Spleen (tissue), 11 donors: Measurements from ENCODE around the gene CFAP45. TPM values are rescaled to one million over a fixed set of nuclear protein-coding genes. Genes with fewer than 3 reads are reported as not detected.
A peak's percentile ranks its signal among the peaks of the same experiment; 100 is the strongest.

Source experiments
- DNase-seq: peaks from one replicate; pipeline ENCODE4 v3.0.0-alpha.2; 2020
- H3K27ac ChIP-seq, 8 donors: fragments of 200-600 bp; sonication (generic) in 7 of 8; 1 replicate in 4 of 8; 2 replicates in 4 of 8; pipeline versions ENCODE4 v1.5.0 to v1.8.0; 2016 to 2021; ENCODE audit warnings: inconsistent platforms in 4 of 8, mild to moderate bottlenecking in 4 of 8, moderate library complexity in 1 of 8
- H3K27me3 ChIP-seq, 7 donors: fragments of 200-600 bp; sonication (generic) in 6 of 7; replicated peaks in 1 of 7; 1 replicate in 4 of 7; 2 replicates in 3 of 7; pipeline versions ENCODE4 v1.5.0 to v1.8.0; 2016 to 2021; ENCODE audit warnings: inconsistent platforms in 3 of 7, mild to moderate bottlenecking in 1 of 7
- H3K36me3 ChIP-seq, 6 donors: fragments of 200-600 bp; sonication (generic) in 5 of 6; 1 replicate in 4 of 6; 2 replicates in 2 of 6; pipeline versions ENCODE4 v1.5.0 to v1.8.0; 2016 to 2021; ENCODE audit warnings: inconsistent platforms in 2 of 6
- H3K4me1 ChIP-seq, 6 donors: fragments of 200-600 bp; sonication (generic) in 5 of 6; 1 replicate in 3 of 6; 2 replicates in 3 of 6; pipeline versions ENCODE4 v1.5.0 to v1.8.0; 2016 to 2021; ENCODE audit warnings: inconsistent platforms in 3 of 6
- H3K4me3 ChIP-seq, 8 donors: fragments of 200-600 bp; sonication (generic) in 7 of 8; 1 replicate in 4 of 8; 2 replicates in 4 of 8; pipeline versions ENCODE4 v1.5.0 to v1.8.0; 2016 to 2021; ENCODE audit warnings: inconsistent platforms in 4 of 8, mild to moderate bottlenecking in 4 of 8, moderate library complexity in 2 of 8
- H3K9me3 ChIP-seq, 8 donors: fragments of 200-600 bp; sonication (generic) in 7 of 8; 1 replicate in 4 of 8; 2 replicates in 4 of 8; pipeline versions ENCODE4 v1.5.0 to v1.8.0; 2016 to 2021; ENCODE audit warnings: inconsistent platforms in 4 of 8
- CTCF ChIP-seq, 11 experiments: fragments of 200-600 bp in 7 of 11; fragments of 450-650 bp in 4 of 11; sonication (generic) in 4 of 11; IDR thresholded peaks in 8 of 11; conservative IDR thresholded peaks in 3 of 11; 1 replicate in 7 of 11; 2 replicates in 4 of 11; pipeline versions ENCODE4 v1.4.0 to v1.8.0; 2016 to 2021; ENCODE audit warnings: antibody characterized with exemption in 11 of 11, inconsistent platforms in 4 of 11, mild to moderate bottlenecking in 1 of 11
- POLR2A ChIP-seq, 3 donors: fragments of 450-650 bp; IDR thresholded peaks; one replicate each; pipeline ENCODE4 v1.5.1; 2017; ENCODE audit warnings: antibody characterized with exemption in 3 of 3, mild to moderate bottlenecking in 1 of 3
- POLR2AphosphoS5 ChIP-seq, 3 donors: sonication (generic); formaldehyde crosslinking; IDR thresholded peaks; one replicate each; pipeline ENCODE4 v1.5.1; 2017; ENCODE audit warnings: antibody characterized with exemption in 3 of 3
- WGBS, 5 donors: extraction: QIAGEN DNeasy Blood & Tissue Kit in 3 of 5; methylation state at CpG; one replicate each; pipeline versions ENCODE4 v1.1.5 to v1.1.7; 2013 to 2018; 5-methylcytosine and 5-hydroxymethylcytosine counted together
- intact Hi-C: fragments of 100-400 bp; cut with DNase I; formaldehyde crosslinking; loops from one replicate; pipeline ENCODE4 v1.15.0; 2023; ENCODE audit warnings: low total_unique reads
- microRNA-seq, 3 donors: library from miRNA; unstranded; fragments of <30 nt; microRNA quantifications; one replicate each; pipeline versions ENCODE4 to v1.1.0, GENCODE V29; 2019 to 2020
- polyA plus RNA-seq, 3 donors: library from polyadenylated mRNA; stranded (reverse); fragments of 200-250 nt; gene quantifications; one replicate each; pipeline ENCODE4 v1.2.1, GENCODE V29; 2013
- small RNA-seq, 4 donors: library from RNA; depleted of rRNA; stranded (forward); fragments of <200 nt; gene quantifications; one replicate each; pipeline ENCODE3, GENCODE V24; 2016
- total RNA-seq, 7 donors: library from RNA; depleted of rRNA in 3 of 7; stranded (reverse); fragments of >200 nt in 3 of 7; fragmentation: NEBNext Ultra II Directional in 4 of 7; extraction: Animal tissue kit (Norgen Biotek cat#: 25700) in 4 of 7; gene quantifications; one replicate each; pipeline versions ENCODE4 v1.1.0 to v1.2.1, GENCODE V29; 2016 to 2021
- donor health status: healthy with polysubstance abuse.
- donor health status: DM: no; HTN: no; CAD: no; lungs with moderate emphysema.
- donor health status: DM: no; HTN: no; CAD: no.
- donor health status: Bipolar disorder and iron deficiency.
- donor health status: healthy.
- donor health status: DM: no; HTN: no; CAD: no.
- donor health status: DM: yes; HTN: yes; CAD: no.

CFAP45 gene
- total and polyA plus RNA-seq, 10 donors = 0.58 to 3.0 (median 1.9) TPM

- no peaks in the 10 kb centered on the region for H3K27me3 ChIP-seq
- peak overlapping the region in 5 of 8 donors; percentile 61 to 78 (median 72) for H3K27ac ChIP-seq
- no peaks in the 10 kb centered on the region for H3K9me3 ChIP-seq
- H3K4me1 ChIP-seq = peaks cover 15 to 74% (median 55%) of the 10 kb centered on the region in 6 donors
- peak overlapping the region in 2 of 8 donors; percentile 0 to 56 for H3K4me3 ChIP-seq
- no peak for TF ChIP-seq POLR2A (IDR thresholded peaks at IDR 0.05)
- TF ChIP-seq CTCF (IDR thresholded peaks at IDR 0.05 in 8 of 11, conservative IDR thresholded peaks at IDR 0.05 in 3 of 11) = no peak
- no peak for TF ChIP-seq POLR2AphosphoS5 (IDR thresholded peaks at IDR 0.05)
- no peak for DNase-seq
- intact Hi-C loops = no loop called here
- 55 to 60% (median 58%) methylated on average over 3 of the region's 3 CpGs for WGBS, 5 donors
- H3K36me3 ChIP-seq = no peaks in the 10 kb centered on the region
Observed at GRCh38 chr1:159825564-159825963, 74.4 kb downstream of the CFAP45 start.

GRCh38 chr1:159823406-159823805 is 76.6 kb downstream of the CFAP45 start:
- Histone ChIP-seq H3K9me3 (no peaks in the 10 kb centered on the region), H3K36me3 (no peaks in the 10 kb centered on the region), H3K4me1 (peaks cover 8 to 53% (median 37%) of the 10 kb centered on the region in 6 donors), H3K4me3 (no peak overlapping the region), H3K27ac (no peak overlapping the region), H3K27me3 (no peaks in the 10 kb centered on the region)
- intact Hi-C loops = no loop called here
- no peak for TF ChIP-seq CTCF (IDR thresholded peaks at IDR 0.05 in 8 of 11, conservative IDR thresholded peaks at IDR 0.05 in 3 of 11)
- no peak for TF ChIP-seq POLR2A (IDR thresholded peaks at IDR 0.05)
- TF ChIP-seq POLR2AphosphoS5 (IDR thresholded peaks at IDR 0.05) = no peak
- WGBS, 5 donors = 73 to 87% (median 84%) methylated on average over 5 to 7 of the region's 7 CpGs
- DNase-seq = no peak

Small RNA genes within 50 kb of the gene (microRNA-seq; reads per million reads assigned to microRNA genes)
- gene MIR4259 = 0 reads per million in 3 donors

Small RNA genes within 50 kb of the gene (small RNA-seq; reads per million reads assigned to genes)
- gene MIR4259 (0 reads per million in 4 donors), gene RF00570 (0 to 0.07 (median 0.06) reads per million in 4 donors)

Other genes starting within 250 kb of the CFAP45 start
- gene CRP, start 185.6 kb downstream of the CFAP45 start, total RNA-seq = under 1 TPM in 2 of 7 donors, not detected in 5; 0.46 to 0.73 TPM
- under 1 TPM in 1 of 3 donors, not detected in 2; 0.06 TPM for gene CRP, start 185.6 kb downstream of the CFAP45 start, polyA plus RNA-seq
- gene DUSP23, start 119.2 kb downstream of the CFAP45 start, total RNA-seq = 10 to 100 TPM; 23.1 to 76.3 (median 30.7) TPM
- gene DUSP23, start 119.2 kb downstream of the CFAP45 start, polyA plus RNA-seq = 10 to 100 TPM; 45.0 to 69.5 (median 58.3) TPM
- gene FCRL6, start 97.8 kb downstream of the CFAP45 start, total RNA-seq = 10 to 100 TPM in 5 of 7 donors, 1 to 10 TPM in 2; 7.5 to 24.4 (median 17.8) TPM
- 1 to 10 TPM in 2 of 3 donors, under 1 TPM in 1; 0.52 to 2.0 (median 1.0) TPM for gene FCRL6, start 97.8 kb downstream of the CFAP45 start, polyA plus RNA-seq
- 10 to 100 TPM; 13.0 to 40.0 (median 25.2) TPM for gene SLAMF8, start 73.3 kb downstream of the CFAP45 start, total RNA-seq
- gene SLAMF8, start 73.3 kb downstream of the CFAP45 start, polyA plus RNA-seq = 10 to 100 TPM; 12.9 to 18.7 (median 16.1) TPM
- under 1 TPM in 1 of 7 donors, not detected in 6; 0.33 TPM for gene VSIG8, start 37.5 kb downstream of the CFAP45 start, total RNA-seq
- under 1 TPM; 0.03 to 0.43 (median 0.13) TPM for gene VSIG8, start 37.5 kb downstream of the CFAP45 start, polyA plus RNA-seq
- 100 to 1,000 TPM; 341 to 505 (median 407) TPM for gene TAGLN2, start 25.3 kb upstream of the CFAP45 start, total RNA-seq
- gene TAGLN2, start 25.3 kb upstream of the CFAP45 start, polyA plus RNA-seq = 100 to 1,000 TPM; 351 to 525 (median 475) TPM
- gene IGSF9, start 45.4 kb upstream of the CFAP45 start, total RNA-seq = 1 to 10 TPM in 4 of 7 donors, under 1 TPM in 3; 0.64 to 2.1 (median 1.1) TPM
- gene IGSF9, start 45.4 kb upstream of the CFAP45 start, polyA plus RNA-seq = under 1 TPM; 0.12 to 0.80 (median 0.46) TPM
- gene SLAMF9, start 54.1 kb upstream of the CFAP45 start, total RNA-seq = 1 to 10 TPM in 1 of 7 donors, under 1 TPM in 2, not detected in 4; 0.67 to 1.3 (median 0.89) TPM
- gene SLAMF9, start 54.1 kb upstream of the CFAP45 start, polyA plus RNA-seq = under 1 TPM; 0.14 to 0.26 (median 0.22) TPM
- gene PIGM, start 131.8 kb upstream of the CFAP45 start, total RNA-seq = 1 to 10 TPM; 4.2 to 8.5 (median 6.8) TPM
- 1 to 10 TPM; 2.1 to 2.7 (median 2.4) TPM for gene PIGM, start 131.8 kb upstream of the CFAP45 start, polyA plus RNA-seq
- 10 to 100 TPM in 5 of 7 donors, 1 to 10 TPM in 2; 6.5 to 30.8 (median 23.9) TPM for gene KCNJ10, start 170.0 kb upstream of the CFAP45 start, total RNA-seq
- 1 to 10 TPM; 3.7 to 3.9 (median 3.8) TPM for gene KCNJ10, start 170.0 kb upstream of the CFAP45 start, polyA plus RNA-seq
- gene KCNJ9, start 181.4 kb upstream of the CFAP45 start, total RNA-seq = not detected
- gene KCNJ9, start 181.4 kb upstream of the CFAP45 start, polyA plus RNA-seq = not detected
- gene IGSF8, start 198.5 kb upstream of the CFAP45 start, total RNA-seq = 10 to 100 TPM; 16.8 to 28.9 (median 25.3) TPM
- 10 to 100 TPM; 15.6 to 23.1 (median 16.1) TPM for gene IGSF8, start 198.5 kb upstream of the CFAP45 start, polyA plus RNA-seq
- 10 to 100 TPM in 1 of 7 donors, 1 to 10 TPM in 3, under 1 TPM in 3; 0.20 to 19.1 (median 1.1) TPM for gene ATP1A2, start 215.6 kb upstream of the CFAP45 start, total RNA-seq
- gene ATP1A2, start 215.6 kb upstream of the CFAP45 start, polyA plus RNA-seq = 1 to 10 TPM in 1 of 3 donors, under 1 TPM in 2; 0.13 to 1.7 (median 0.27) TPM